Pulmonary artery endothelial cell (primary cell): ENCODE data around the gene UBL7. TPM values are rescaled to one million over a fixed set of nuclear protein-coding genes. Genes with fewer than 3 reads are reported as not detected.

Experiments used
- DNase-seq: peaks from one replicate; pipeline ENCODE4 v3.0.0-alpha.2; 2011; ENCODE audit warnings: low read depth, low spot score
- total RNA-seq: library from RNA; depleted of rRNA; stranded (reverse); fragments of >200 nt; gene quantifications from 2 replicates; pipeline ENCODE4 v1.2.3, GENCODE V29; 2014

UBL7 gene
- total RNA-seq, 1 donor from 2014 or later, result 27.2 TPM

DNA sequence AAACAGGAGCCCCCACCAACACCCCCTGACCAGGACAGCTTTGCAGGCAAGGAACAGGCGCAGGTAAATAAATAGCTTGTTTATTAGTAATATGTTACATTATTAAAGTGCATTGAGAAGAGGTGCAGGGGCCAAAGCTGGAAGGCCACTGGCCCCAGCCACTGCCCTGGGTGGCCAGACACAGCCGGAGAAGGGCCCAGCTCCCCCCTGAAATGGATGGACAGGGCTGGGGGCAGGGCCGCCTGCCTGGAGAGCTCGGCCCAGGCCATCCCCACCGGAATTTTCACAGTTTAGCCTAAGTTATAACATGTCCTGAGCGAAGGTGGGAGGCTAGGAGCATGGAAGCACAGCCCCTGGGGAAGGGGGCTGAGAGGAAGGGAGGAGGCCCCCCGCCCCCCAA is 51.7 kb downstream of the UBL7 start:
- no peak for DNase-seq

- DNase-seq, result no peak
Observed at GRCh38 chr15:74408815-74409214, 52.1 kb downstream of the UBL7 start.

GRCh38 chr15:74408385-74408784 is 52.6 kb downstream of the UBL7 start:
- no peak for DNase-seq

GRCh38 chr15:74406992-74407705 is 53.8 kb downstream of the UBL7 start:
- no peak for DNase-seq

DNA sequence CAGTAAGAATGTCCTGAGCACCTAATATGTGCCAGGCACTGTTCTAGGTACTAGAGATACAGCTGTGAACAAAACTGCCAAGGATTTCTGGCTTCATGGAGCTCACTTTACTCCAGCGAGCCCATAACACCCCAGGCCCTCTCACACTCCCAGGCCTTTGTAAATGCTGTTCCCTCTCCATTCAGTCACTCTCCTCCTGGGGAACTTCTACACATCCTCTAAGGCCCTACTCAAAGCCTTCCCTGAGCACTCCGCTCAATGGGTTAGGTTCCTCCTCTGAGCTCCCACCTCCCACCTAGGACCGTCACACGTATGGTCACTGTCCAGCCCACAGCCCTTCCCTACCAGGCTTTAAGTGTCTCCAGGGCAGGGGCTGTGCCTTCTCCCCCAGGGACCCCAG is 54.4 kb downstream of the UBL7 start:
- no peak for DNase-seq

DNA sequence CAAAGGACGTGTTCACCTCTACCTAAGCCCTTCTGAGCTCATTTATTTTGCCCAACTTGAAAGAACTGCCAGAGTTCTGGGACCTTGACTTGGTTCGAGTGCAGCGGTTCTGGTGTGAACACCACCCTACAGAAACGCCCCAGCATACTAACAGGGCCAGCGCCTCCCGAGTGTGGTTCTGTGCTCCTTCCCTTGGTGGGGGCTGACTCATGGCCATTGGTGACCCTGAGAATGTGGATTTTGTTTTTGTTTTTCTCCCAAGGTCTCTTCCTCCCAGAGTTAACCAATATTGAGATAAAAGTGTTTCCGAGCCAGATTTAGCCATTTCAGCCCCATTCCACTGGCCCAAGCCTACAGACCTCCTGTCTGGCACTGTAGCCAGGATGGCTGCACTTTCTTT is 55.1 kb downstream of the UBL7 start:
- DNase-seq, result no peak

DNA sequence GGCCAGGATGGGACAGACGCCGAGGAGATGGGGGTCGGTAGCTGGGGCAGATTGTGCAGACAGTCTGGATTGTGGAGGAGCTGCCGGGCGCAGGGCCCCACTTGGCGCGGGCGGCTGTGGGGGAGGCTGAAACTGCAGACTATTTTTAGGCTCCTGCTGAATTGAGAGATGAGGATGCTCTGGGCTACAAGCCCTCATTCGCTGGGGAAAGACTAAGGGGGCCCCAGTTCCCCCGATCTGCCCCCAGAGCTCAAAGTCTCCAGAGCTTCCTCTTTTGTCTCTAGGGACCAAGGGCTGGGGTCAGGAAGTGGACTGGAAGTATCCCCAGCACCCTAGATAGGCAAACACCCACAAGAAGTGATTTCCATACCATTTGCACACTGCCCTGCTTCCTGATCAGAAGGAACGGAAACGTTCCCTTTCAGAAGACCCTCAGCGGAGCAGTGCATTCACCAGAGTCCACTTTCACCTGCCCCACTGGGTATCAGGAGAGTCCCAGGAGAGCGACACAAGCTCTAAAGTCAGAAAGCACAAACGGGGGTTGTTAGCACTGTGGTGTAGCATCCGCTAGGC is 56.9 kb downstream of the UBL7 start:
- DNase-seq, result no peak

GRCh38 chr15:74403588-74403919 is 57.4 kb downstream of the UBL7 start:
- no peak for DNase-seq

DNA sequence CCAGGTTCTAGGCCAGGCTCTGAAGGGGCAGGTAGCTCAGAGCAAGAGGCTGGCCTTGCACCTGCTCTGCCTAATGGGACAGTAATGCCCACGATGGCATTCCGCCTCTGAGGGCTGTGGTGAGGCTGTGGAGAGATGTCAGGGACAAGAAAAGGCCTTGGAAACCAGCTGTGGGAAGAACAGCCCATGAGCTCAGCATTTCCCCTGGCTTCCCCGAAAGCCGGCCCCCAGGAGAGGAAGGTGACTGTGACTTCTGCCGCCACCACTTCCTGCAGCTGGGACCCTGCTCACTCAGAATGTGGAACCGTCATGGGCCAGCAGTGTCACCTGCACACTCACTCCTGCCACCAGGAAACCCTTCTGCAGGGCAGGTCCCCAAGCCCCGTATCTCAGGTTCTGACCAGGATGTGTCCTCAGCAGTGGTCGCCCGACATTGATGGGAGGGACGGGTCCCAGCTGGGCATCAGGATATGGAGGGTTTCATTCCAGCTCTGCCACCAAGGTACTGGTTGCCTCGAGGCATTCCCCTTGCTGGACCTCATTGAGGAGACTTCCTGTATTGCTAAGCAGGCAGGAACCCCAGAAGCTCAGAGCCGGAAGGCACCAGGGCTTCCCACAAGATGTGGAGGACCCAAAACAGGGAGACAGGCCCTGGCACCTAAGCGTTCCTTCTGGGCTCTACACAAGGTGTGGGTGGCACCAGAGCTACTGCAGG is 57.9 kb downstream of the UBL7 start:
- no peak for DNase-seq

- no peak for DNase-seq
Observed at GRCh38 chr15:74402337-74402841, 58.6 kb downstream of the UBL7 start.

GRCh38 chr15:74400915-74401757 is 59.8 kb downstream of the UBL7 start:
- no peak for DNase-seq

GRCh38 chr15:74400313-74400860 is 60.6 kb downstream of the UBL7 start:
- DNase-seq, result no peak

GRCh38 chr15:74399511-74400312 is 61.2 kb downstream of the UBL7 start:
- no peak for DNase-seq

DNA sequence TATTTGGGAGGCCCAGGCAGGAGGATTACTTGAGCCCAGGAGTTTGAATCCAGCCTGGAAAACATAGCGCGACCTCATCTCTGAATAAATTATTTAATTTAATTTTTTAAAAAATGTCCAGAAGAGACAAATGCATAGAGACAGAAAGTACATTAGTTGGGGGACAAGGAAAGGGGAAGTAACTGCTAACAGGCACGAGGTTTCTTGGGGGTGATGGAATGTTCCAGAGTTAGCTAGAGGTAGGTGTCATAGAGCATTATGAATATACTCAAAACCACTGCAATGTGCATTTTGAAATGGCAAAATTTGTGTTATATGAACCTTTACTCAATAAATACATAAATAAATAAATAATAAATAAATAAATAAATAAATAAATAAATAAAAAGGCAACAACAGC is 61.9 kb downstream of the UBL7 start:
- DNase-seq, result no peak

DNA sequence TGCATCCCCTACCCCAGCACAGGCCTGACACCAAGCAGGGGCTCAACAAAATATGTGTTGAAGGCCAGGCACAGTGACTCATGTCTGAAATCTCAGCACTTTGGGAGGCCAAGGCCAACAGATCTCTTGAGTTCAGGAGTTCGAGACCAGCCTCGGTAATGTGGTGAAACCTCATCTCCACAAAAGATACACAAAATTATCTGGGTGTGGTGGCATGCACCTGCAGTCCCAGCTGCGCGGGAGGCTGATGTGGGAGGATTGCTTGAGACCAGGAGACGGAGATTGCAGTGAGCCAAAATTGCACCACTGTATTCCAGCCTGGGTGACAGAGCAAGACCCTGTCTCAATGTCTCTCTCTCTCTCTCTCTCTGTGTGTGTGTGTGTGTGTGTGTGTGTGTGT is 62.8 kb downstream of the UBL7 start:
- no peak for DNase-seq

- DNase-seq, result no peak
Observed at GRCh38 chr15:74397239-74398068, 63.5 kb downstream of the UBL7 start.

DNA sequence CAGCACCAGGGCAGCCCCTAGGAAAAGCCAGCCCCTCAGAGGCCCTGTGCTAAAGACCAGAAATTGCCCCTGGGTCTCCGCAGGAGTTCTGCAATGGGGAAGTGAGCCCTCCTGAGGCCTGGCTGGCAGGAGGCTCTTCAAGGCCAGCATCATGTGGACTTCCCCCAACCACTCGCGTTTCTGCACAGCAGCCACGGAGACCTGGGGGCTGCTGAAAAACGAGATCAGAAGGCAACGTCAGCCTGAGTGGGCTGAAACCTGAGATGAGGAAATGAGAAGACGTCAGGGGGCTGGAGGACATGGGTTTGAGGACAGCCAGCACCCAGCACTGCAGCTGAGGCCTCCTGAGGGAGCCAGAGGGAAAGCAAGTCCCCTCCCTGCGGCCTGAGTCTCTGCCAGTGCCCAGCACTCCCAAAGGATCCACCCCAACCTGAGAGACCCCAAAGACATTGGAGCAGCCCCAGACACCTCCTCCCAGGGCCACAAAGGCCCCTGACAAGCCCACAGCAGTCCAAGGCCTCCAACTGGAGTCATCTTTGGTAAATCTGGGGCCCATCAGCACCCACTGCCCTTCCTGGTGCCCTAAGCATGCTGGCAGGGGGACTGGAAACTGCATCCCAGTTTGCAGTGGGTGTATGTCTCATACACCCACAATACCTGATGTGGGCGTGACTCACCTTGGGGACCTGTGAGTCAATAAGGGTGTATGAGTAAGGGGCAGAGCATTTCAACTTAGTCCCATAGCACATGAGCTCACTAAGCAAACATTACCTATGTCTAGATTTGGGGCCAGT is 64.3 kb downstream of the UBL7 start:
- DNase-seq, result no peak

DNA sequence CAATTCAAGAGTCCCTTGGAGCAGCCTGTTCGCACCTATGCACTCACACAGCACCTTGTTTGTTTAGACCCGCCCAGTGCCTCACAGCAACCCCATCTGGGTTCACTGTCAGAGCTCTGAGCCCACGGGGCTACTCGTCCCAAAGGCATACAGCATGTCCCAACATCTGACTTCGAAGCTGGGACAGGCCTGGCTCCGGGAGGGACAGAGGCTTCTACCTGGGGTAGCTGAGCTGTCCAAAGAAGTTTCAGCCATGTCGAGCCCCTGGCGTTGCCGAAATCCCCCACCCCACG is 64.9 kb downstream of the UBL7 start:
- no peak for DNase-seq
